Measurements from ENCODE around the gene NLRP7.
"Not testable (repeated sequence)": the region's sequence is repeated elsewhere in the genome, so short reads cannot be mapped to it uniquely, and the experiment has no call there.

Gene NLRP7

GRCh38 chr19:54919646-54920563 is 27.4 kb downstream of the NLRP7 start:
- DNase-seq: not testable (repeated sequence)

DNA sequence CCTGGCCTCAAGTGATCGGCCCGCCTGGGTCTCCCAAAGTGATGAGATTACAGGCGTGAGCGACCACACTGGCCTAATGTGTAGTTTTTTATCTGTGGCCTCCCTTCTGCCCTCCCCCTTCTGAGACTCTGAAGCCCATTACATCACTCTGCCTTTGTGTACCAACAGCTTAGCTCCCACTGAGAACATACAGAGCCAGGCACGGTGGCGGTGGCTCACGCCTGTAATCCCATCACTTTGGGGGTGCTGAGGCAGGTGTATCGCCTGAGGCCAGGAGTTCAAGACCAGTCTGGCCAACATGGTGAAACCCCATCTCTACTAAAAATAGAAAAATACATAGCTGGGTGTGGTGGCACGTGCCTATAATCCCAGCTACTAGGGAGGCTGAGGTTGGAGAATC is 28.8 kb downstream of the NLRP7 start:
- DNase-seq: no peak

GRCh38 chr19:54916822-54917221 is 30.5 kb downstream of the NLRP7 start:
- no peak for DNase-seq

- DNase-seq: not testable (repeated sequence)
Observed at GRCh38 chr19:54907899-54908298, 39.4 kb downstream of the NLRP7 start.

- DNase-seq: no peak
Observed at GRCh38 chr19:54906819-54907218, 40.5 kb downstream of the NLRP7 start.

DNA sequence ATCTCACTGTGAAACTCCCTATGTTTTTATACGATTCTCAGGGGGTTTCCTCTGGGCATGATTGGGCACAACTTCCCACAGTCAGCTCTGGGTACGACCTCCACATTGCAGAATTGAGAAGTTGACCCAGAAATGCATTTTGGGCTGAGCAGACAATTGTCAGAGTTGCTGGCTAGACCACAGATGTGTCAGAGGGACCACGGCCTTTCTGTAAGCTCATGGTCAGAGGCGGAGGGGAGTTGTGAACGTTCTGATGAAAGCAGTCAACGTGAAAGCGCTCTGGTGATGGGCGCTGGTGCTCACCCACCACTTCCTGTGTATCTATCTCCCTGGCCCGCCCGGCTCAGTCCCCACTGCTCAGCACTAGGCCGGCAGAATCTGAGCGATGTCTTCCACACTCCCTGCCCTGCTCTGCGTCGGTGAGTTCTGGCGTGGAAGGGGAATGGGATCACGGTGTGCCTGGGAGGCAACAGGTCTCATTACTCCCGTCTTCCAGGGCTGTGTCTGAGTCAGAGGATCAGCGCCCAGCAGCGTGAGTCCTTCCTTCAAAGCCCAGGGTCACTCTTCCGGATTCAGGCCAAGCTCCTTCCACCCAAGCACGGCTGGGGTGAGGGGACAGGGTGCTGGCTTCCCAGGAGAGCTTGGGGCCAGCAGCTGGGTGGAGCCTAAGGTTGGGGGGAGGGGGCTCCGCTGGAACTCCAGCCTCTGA is 41.4 kb downstream of the NLRP7 start, which contains the start of gene NCR1:
NCR1 (plus strand) TSS at position 346 of the 709 bp plus-strand sequence; CDS start at position 386, 40 bp downstream.
- DNase-seq: peak in 2 of 5 experiments; percentile 4 to 43

GRCh38 chr19:54905421-54905802 is 41.9 kb downstream of the NLRP7 start:
- no peak for DNase-seq

GRCh38 chr19:54904261-54904660 is 43.1 kb downstream of the NLRP7 start:
- DNase-seq: not testable (repeated sequence)

- no peak for DNase-seq
Observed at GRCh38 chr19:54903303-54903702, 44.0 kb downstream of the NLRP7 start.

- DNase-seq: no peak
Observed at GRCh38 chr19:54902061-54902460, 45.3 kb downstream of the NLRP7 start.

GRCh38 chr19:54901153-54901552 is 46.2 kb downstream of the NLRP7 start:
- DNase-seq: not testable (repeated sequence)

GRCh38 chr19:54899646-54900045 is 47.7 kb downstream of the NLRP7 start:
- DNase-seq: not testable (repeated sequence)

DNA sequence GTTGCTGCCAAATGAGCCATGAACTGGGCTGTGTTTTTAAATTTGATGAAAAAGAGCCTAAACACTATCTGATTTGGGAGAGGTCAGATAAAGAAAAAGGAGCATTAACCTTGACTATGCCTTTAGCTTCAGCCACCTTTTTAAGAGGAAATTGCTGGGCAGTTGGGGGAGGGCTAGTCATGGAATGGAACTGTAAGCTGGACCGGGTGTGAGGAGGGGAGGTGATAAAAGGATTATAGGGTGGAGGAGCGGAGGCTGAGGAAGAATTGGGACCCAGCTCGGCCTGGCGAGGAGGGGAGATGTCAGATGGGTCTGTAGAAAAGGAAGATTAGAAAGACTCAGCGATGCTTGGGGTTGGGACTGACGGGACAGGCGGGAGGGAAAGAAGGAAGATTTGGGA is 48.6 kb downstream of the NLRP7 start:
- not testable (repeated sequence) for DNase-seq

GRCh38 chr19:54896036-54896435 is 51.3 kb downstream of the NLRP7 start:
- no peak for DNase-seq

DNA sequence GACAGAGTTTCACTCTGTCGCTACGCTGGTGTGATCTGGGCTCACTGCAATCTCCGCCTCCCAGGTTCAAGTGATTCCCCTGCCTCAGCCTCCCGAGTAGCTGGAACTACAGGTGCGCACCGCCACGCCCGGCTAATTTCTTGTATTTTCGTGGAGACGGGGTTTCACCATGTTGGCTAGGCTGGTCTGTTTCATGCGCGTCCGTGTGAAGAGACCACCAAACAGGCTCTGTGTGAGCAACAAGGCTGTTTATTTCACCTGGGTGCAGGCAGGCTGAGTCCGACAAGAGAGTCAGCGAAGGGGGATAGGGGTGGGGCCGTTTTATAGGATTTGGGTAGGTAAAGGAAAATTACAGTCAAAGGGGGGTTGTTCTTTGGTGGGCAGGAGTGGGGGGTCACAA is 53.2 kb downstream of the NLRP7 start:
- DNase-seq: not testable (repeated sequence)

GRCh38 chr19:54893406-54893805 is 53.9 kb downstream of the NLRP7 start:
- DNase-seq: no peak

- no peak for DNase-seq
Observed at GRCh38 chr19:54889566-54889965, 57.8 kb downstream of the NLRP7 start.

GRCh38 chr19:54888239-54888638 is 59.1 kb downstream of the NLRP7 start:
- no peak for DNase-seq

DNA sequence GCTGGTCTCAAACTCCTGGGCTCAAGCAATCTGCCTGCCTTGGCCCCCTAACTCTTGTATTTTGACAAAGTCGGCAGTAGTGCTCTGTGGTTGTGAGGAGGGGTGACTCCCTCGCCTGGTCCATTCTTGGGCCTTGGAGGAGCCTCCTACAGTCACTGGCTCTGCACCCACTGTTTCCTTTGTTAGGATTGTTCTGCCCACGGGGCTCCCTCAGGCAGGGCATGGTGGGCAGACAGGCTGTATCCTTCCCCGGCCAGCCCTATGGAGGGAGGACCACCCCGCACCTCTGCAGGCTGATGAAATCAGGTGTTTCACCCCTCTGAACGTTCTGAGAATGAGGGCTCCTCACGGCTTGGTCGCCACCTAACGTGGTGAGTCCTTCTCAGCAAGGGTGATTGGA is 64.1 kb downstream of the NLRP7 start:
- no peak for DNase-seq

- DNase-seq: peak in 1 of 5 experiments; percentile 66
Observed at GRCh38 chr19:54882758-54883157, 64.6 kb downstream of the NLRP7 start.

GRCh38 chr19:54881884-54882283 is 65.4 kb downstream of the NLRP7 start:
- DNase-seq: no peak

- DNase-seq: no peak
Observed at GRCh38 chr19:54877471-54877870, 69.9 kb downstream of the NLRP7 start.

GRCh38 chr19:54875506-54875905 is 71.8 kb downstream of the NLRP7 start:
- no peak for DNase-seq

GRCh38 chr19:54873990-54874389 is 73.3 kb downstream of the NLRP7 start, which contains the start of gene FCAR:
FCAR (plus strand) TSS chr19:54874235; CDS start chr19:54874290, 55 bp downstream.
- no peak for DNase-seq
